ENCODE data around the gene ALK.

The ALK gene

DNA sequence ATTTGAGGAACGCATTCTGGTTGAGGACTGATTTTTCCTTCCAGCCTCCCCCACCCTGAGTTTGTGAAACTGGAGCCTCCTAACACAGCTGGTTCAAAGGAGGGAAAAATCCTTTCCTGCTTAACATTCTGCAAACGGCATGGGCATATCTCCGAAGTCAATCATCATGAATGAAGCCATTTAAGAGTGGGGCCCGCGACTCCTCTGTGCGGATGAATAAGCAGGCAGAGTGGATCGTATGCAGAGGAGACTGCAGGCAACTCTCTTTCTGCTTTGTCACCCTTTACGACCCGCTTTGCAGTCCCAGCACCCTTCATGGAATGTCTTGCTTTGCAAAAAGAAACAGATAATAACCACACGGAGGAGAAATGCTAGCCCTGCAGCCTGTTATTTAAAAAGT lies 500.9 kb downstream of the ALK start:
- no peak overlapping the region for H3K4me3 ChIP-seq (ENCODE audit: low read depth, low read length)
- no peak for DNase-seq (ENCODE audit: low read depth)

DNA sequence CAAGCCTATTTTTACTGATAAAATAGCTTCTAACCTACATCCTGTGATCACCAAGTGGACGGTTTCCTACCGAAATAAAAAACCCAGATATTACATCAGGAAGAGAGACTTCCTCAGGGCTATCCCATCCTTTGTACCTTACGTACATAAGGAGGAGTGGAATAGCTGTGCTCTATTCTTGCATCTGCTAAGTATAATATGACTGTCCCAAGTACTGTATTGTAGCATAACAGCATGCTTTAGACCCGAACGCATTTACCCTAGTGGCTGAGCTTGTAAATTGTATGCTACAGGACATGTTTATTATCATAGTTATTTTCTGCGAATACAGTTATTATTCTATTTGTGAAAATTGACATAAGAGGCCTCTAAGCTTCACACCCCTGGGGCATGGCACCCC lies 503.8 kb downstream of the ALK start:
- DNase-seq (ENCODE audit: low read depth): no peak
- no peak overlapping the region for H3K4me3 ChIP-seq (ENCODE audit: low read depth, low read length)

GRCh38 chr2:29412197-29412925 lies 509.0 kb downstream of the ALK start:
- no peak for DNase-seq (ENCODE audit: low read depth)
- H3K4me3 ChIP-seq (ENCODE audit: low read depth, low read length): no peak overlapping the region

GRCh38 chr2:29405707-29406106 lies 515.7 kb downstream of the ALK start:
- DNase-seq (ENCODE audit: low read depth): no peak
- H3K4me3 ChIP-seq (ENCODE audit: low read depth, low read length): no peak overlapping the region

- no peak overlapping the region for H3K4me3 ChIP-seq (ENCODE audit: low read depth, low read length)
- DNase-seq (ENCODE audit: low read depth): no peak
These were observed 516.1 kb downstream of the ALK start for GRCh38 chr2:29405266-29405665.

DNA sequence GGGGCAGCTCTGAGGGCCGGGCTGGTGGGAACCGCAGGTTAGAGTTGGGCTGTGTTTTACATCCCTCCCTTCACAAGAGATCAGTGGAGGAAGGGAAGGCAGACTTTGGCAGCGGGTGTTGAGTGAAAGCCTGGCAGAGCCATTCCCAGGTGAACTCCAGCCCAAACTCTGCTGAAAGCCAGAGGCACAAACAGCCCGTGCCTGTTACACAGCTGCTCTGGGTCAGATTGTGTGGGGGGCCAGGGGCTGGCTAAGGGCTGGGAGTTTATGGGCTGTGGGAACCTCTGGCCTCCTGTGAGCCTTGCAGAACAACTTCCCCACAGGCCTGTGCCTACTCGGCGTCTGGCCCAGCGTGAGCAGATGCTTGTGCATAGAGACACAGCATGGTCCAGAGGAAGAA lies 519.4 kb downstream of the ALK start:
- DNase-seq (ENCODE audit: low read depth): no peak
- H3K4me3 ChIP-seq (ENCODE audit: low read depth, low read length): no peak overlapping the region

- no peak for DNase-seq (ENCODE audit: low read depth)
- no peak overlapping the region for H3K4me3 ChIP-seq (ENCODE audit: low read depth, low read length)
These were observed 520.3 kb downstream of the ALK start for GRCh38 chr2:29400930-29401653.

DNA sequence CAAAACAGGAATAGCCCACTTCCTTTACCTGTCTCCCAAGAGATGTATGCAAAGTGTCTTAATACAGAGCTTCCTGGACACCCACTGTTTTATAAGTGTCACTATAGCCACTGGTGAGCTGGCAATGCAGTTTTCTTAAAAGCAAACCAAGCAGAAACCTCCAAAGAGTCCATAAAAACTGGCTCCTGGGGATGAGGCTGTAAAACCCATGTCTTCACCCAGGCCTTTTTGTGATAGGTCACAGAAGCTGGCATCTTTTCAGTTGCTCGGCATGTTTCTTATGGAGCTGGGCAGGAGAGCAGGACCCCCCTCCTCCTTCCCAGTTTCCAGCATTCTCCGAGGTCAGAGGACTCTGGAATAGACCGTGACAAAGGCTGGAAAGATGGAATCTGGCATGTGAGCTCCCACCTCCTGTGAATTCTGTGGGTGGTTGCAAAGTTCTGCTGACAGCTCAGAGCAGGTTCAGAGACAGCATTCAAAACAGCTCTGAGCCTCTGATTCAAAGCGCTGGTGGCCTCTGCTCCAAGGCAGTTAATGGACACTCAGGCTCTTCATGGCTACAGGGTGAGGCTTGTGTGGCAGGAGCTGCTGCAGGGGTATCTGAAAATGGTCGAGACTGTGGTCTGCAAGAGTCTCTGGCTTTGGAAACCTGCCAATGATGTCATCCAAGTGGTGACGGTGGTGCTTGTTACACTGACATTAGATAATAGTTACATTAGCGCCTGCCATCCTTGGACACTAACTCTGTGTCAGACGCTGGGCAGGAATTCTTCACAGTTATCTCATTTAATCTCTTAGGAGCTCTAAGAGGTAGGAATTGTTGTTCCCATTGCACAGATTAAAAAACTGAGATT lies 522.8 kb downstream of the ALK start:
- H3K4me3 ChIP-seq (ENCODE audit: low read depth, low read length): no peak overlapping the region
- DNase-seq (ENCODE audit: low read depth): peak; percentile 31

DNA sequence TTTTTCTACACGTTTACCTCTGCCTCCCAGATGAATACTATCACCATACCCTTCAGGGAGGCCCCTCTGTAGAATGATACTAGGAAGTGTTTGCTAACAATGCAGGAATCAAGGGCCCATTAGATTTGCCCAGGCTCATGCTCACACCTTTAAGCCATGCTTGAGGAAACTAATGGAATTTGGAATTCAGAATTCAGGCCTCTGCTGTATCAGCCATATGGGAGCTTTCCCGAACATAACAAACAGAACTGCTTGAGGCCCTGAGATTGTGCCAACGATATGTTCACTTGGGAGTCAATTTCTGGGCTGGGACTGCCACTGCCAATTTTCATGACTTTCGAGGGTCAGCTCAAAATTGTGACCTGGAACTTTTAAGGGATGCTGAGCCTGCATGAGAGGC lies 523.7 kb downstream of the ALK start:
- H3K4me3 ChIP-seq (ENCODE audit: low read depth, low read length): no peak overlapping the region
- no peak for DNase-seq (ENCODE audit: low read depth)

DNA sequence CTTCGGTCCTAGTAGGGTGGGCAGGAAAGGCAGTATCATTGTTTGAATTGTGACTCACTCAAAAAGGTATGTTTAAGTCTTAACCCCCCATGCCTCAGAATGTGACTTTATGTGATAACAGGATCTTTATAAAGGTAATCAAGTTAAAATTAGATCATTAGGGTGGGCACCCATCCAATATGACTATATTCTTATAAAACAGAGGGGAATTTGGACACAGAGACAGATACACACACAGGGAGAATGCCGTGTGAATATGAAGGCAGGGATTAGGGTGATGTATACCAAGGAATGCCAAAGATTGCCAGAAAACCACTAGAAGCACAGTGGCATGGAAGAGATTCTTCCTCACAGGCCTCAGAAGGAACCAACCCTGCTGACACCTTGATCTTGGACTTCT lies 524.3 kb downstream of the ALK start:
- H3K4me3 ChIP-seq (ENCODE audit: low read depth, low read length): no peak overlapping the region
- no peak for DNase-seq (ENCODE audit: low read depth)

DNA sequence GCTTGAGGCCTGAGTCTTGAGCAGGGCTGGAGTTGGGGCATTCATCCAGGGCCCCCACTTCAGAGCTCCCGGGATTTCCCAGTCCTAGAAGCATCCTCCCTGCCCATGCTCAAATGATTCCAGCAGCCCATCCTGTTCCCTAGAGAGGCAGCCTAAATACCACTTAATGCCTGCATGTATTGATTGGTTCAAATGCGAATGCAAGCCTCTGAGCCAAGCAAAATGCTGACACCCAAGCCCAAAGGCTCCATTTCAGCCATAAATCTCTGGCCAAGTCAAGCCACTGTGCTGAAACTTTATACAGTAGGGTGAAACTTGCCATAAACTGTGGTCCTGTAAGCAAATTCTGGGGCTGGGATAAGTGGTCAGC lies 526.4 kb downstream of the ALK start:
- no peak overlapping the region for H3K4me3 ChIP-seq (ENCODE audit: low read depth, low read length)
- DNase-seq (ENCODE audit: low read depth): no peak

GRCh38 chr2:29394311-29394980 lies 526.9 kb downstream of the ALK start:
- DNase-seq (ENCODE audit: low read depth): no peak
- H3K4me3 ChIP-seq (ENCODE audit: low read depth, low read length): no peak overlapping the region

- DNase-seq (ENCODE audit: low read depth): no peak
- H3K4me3 ChIP-seq (ENCODE audit: low read depth, low read length): no peak overlapping the region
These were observed 527.7 kb downstream of the ALK start for GRCh38 chr2:29393676-29394075.

DNA sequence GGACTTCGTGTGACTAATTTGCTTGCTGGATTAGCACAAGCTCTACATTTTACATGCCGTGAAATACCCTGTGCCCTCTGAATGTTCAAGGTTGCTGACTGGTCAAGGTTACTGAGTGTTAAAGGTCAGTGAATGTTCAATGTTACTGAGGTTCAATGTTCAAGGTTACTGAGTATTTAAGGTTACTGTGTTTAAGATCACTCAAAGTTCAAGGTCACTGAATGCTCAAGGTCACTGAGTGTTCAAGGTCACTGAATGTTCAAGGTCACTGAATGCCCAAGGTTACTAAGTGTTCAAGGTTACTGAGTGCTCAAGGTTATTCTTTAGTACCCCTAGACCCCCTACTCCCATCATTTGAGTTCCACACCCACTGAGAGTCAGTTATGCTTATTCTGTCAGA lies 528.6 kb downstream of the ALK start:
- H3K4me3 ChIP-seq (ENCODE audit: low read depth, low read length): no peak overlapping the region
- no peak for DNase-seq (ENCODE audit: low read depth)

DNA sequence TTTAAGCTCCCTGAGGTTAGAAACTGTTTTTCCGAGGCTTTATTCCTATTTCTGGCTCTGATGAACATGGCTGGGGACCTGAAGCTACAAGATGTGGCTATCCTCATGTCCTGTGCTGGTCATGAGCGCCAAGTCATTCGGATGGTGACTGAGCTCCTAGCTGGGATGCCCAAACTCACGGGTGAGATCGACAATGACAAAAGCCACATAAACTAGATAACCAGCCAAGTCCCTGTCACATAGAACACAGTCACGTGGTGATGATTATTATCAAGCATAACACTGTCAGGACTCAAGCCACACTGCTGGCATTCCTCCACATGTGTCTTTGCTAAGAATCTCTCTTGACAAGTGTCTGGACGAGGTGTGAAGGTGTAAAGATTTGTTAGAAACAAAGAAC lies 531.2 kb downstream of the ALK start:
- no peak overlapping the region for H3K4me3 ChIP-seq (ENCODE audit: low read depth, low read length)
- DNase-seq (ENCODE audit: low read depth): no peak

GRCh38 chr2:29389686-29390085 lies 531.7 kb downstream of the ALK start:
- no peak overlapping the region for H3K4me3 ChIP-seq (ENCODE audit: low read depth, low read length)
- no peak for DNase-seq (ENCODE audit: low read depth)

DNA sequence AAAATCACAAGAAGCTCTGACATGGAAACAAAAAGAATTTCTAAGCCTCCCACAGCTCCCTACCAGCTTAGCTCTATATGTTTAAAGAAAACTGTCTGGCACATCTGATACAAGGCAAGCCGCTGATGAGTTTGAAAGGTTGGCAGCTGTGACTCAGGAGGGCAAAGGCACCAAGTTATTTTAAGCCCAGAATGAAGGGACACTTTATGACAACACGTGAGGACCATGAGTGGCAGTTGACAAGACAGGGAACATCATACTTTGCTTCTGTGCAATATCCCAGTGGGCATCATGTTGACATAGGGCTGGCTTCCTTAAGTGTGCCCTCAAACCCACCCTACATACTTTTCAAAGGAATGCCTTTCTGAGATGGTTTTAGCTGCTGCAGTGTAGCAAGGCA lies 533.3 kb downstream of the ALK start:
- no peak for DNase-seq (ENCODE audit: low read depth)
- H3K4me3 ChIP-seq (ENCODE audit: low read depth, low read length): no peak overlapping the region

DNA sequence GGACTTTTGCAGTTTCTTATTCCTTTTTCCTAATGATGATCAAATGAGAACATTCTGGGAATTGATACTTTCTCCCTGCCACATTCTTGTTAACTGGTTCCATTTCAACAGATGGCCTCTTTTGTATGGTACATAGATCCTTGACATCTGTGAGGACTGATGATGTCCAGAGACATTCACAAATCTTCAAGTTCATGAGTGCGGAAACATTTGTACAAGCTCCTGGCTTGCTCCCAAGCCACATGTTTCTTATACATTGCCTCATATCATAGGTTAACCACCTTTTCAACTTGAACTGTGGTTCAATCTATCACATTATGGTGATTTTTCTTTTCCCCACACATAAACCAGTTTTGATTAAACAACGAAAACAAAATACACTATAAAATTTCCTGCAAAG lies 538.9 kb downstream of the ALK start:
- DNase-seq (ENCODE audit: low read depth): peak; percentile 12
- no peak overlapping the region for H3K4me3 ChIP-seq (ENCODE audit: low read depth, low read length)

- no peak for DNase-seq (ENCODE audit: low read depth)
- H3K4me3 ChIP-seq (ENCODE audit: low read depth, low read length): no peak overlapping the region
These were observed 543.6 kb downstream of the ALK start for GRCh38 chr2:29377788-29378187.

GRCh38 chr2:29376541-29376940 lies 544.8 kb downstream of the ALK start:
- no peak overlapping the region for H3K4me3 ChIP-seq (ENCODE audit: low read depth, low read length)
- no peak for DNase-seq (ENCODE audit: low read depth)
